Neural cell (in vitro differentiated cells): Measurements from ENCODE around the gene TRIB2. TPM values are rescaled to one million over a fixed set of nuclear protein-coding genes. Genes with fewer than 3 reads are reported as not detected.

Experiments
- H2AFZ ChIP-seq: fragments of 200-600, 300-800 bp; sonication (generic), shearing (Covaris generic); 2 replicates; pipeline ENCODE4 v1.6.0; 2014; ENCODE audit warnings: low read depth, mild to moderate bottlenecking, antibody characterized with exemption, low read length, moderate library complexity
- H3F3A ChIP-seq: fragments of 200-600 bp; shearing (Covaris generic); 2 replicates; pipeline ENCODE4 v1.6.1; 2016; ENCODE audit warnings: mild to moderate bottlenecking, moderate library complexity, mixed read lengths, antibody characterized with exemption, low read length; ENCODE audit not compliant: insufficient read depth, poor library complexity, severe bottlenecking
- H3K27ac ChIP-seq: fragments of 200-600, 300-800 bp; sonication (generic), shearing (Covaris generic); 2 replicates; pipeline ENCODE4 v1.5.1; 2014; ENCODE audit warnings: mild to moderate bottlenecking, low read length, moderate library complexity
- H3K27me3 ChIP-seq: fragments of 300-800, 200-600 bp; sonication (generic), shearing (Covaris generic); 2 replicates; pipeline ENCODE4 v1.6.0; 2014; ENCODE audit warnings: mild to moderate bottlenecking, low read depth, low read length, moderate library complexity; ENCODE audit not compliant: insufficient read depth
- H3K36me3 ChIP-seq: fragments of 300-800, 200-600 bp; sonication (generic), shearing (Covaris generic); 2 replicates; pipeline ENCODE4 v1.5.1; 2014; ENCODE audit warnings: mild to moderate bottlenecking, antibody characterized with exemption, low read length, moderate library complexity; ENCODE audit not compliant: insufficient read depth
- H3K4me2 ChIP-seq: fragments of 300-800, 200-600 bp; sonication (generic), shearing (Covaris generic); 2 replicates; pipeline ENCODE4 v1.6.0; 2014; ENCODE audit warnings: mild to moderate bottlenecking, low read length
- H3K4me3 ChIP-seq: fragments of 300-800, 200-600 bp; sonication (generic), shearing (Covaris generic); 2 replicates; pipeline ENCODE4 v1.5.1; 2014; ENCODE audit warnings: mild to moderate bottlenecking, low read length, moderate library complexity
- H3K79me2 ChIP-seq: fragments of 200-600 bp; shearing (Covaris generic); replicated peaks from 2 replicates; pipeline ENCODE4 v1.6.0; 2014; ENCODE audit warnings: mild to moderate bottlenecking, low read length, moderate library complexity; ENCODE audit not compliant: insufficient read depth
- H3K9ac ChIP-seq: fragments of 300-800, 200-600 bp; sonication (generic), shearing (Covaris generic); 2 replicates; pipeline ENCODE4 v1.6.1; 2016; ENCODE audit warnings: mild to moderate bottlenecking, low read length, mixed read lengths
- H3K9me2 ChIP-seq: fragments of 200-600 bp; shearing (Covaris generic); 2 replicates; pipeline ENCODE4 v1.6.1; 2016; ENCODE audit warnings: mild to moderate bottlenecking, low read length, mixed read lengths; ENCODE audit not compliant: insufficient read depth
- H3K9me3 ChIP-seq: fragments of 200-600, 300-800 bp; sonication (generic), shearing (Covaris generic); 2 replicates; pipeline ENCODE4 v1.6.1; 2016; ENCODE audit warnings: mild to moderate bottlenecking, mixed run types, low read length, moderate library complexity, mixed read lengths
- H4K20me1 ChIP-seq: fragments of 200-600 bp; shearing (Covaris generic); 2 replicates; pipeline ENCODE4 v1.6.1; 2016; ENCODE audit warnings: mild to moderate bottlenecking, mixed run types; ENCODE audit not compliant: insufficient read depth
- CTCF ChIP-seq: fragments of 450-650 bp; IDR thresholded peaks from 2 replicates; pipeline ENCODE4 v1.5.1; 2014; ENCODE audit warnings: antibody characterized with exemption, mild to moderate bottlenecking, moderate library complexity; ENCODE audit not compliant: poor library complexity, severe bottlenecking
- EP300 ChIP-seq: fragments of 450-650 bp; conservative IDR thresholded peaks from 2 replicates; pipeline ENCODE4 v1.6.1; 2014; ENCODE audit warnings: antibody characterized with exemption, mild to moderate bottlenecking, moderate library complexity; ENCODE audit not compliant: poor library complexity, severe bottlenecking
- EZH2 ChIP-seq: fragments of 200-600, 300-800 bp; shearing (Covaris generic), sonication (generic); IDR thresholded peaks from 2 replicates; pipeline ENCODE4 v1.6.1; 2014; ENCODE audit warnings: antibody characterized with exemption, low read length, borderline replicate concordance, mild to moderate bottlenecking; ENCODE audit not compliant: insufficient read depth, poor library complexity, severe bottlenecking
- MXI1 ChIP-seq: fragments of 450-650 bp; conservative IDR thresholded peaks from 2 replicates; pipeline ENCODE4 v1.6.1; 2014; ENCODE audit warnings: antibody characterized with exemption, mild to moderate bottlenecking; ENCODE audit not compliant: poor library complexity, severe bottlenecking
- POLR2AphosphoS5 ChIP-seq: IDR thresholded peaks from 2 replicates; pipeline ENCODE4 v1.6.1; 2012
- RAD21 ChIP-seq: fragments of 450-650 bp; conservative IDR thresholded peaks from 2 replicates; pipeline ENCODE4 v1.6.1; 2014; ENCODE audit warnings: antibody characterized with exemption, mild to moderate bottlenecking, moderate library complexity
- REST ChIP-seq: IDR thresholded peaks from 2 replicates; pipeline ENCODE4 v1.6.1; 2012; ENCODE audit warnings: borderline replicate concordance
- SMC3 ChIP-seq: fragments of 450-650 bp; conservative IDR thresholded peaks from 2 replicates; pipeline ENCODE4 v1.6.1; 2014; ENCODE audit warnings: antibody characterized with exemption, mild to moderate bottlenecking, moderate library complexity; ENCODE audit not compliant: poor library complexity
- TAF1 ChIP-seq: IDR thresholded peaks from 2 replicates; pipeline ENCODE4 v1.6.1; 2012; ENCODE audit warnings: low read depth
- polyA plus RNA-seq: library from polyadenylated mRNA; depleted of rRNA; stranded (reverse); fragments of >200 nt; gene quantifications from 2 replicates; pipeline ENCODE4 v1.2.3, GENCODE V29; 2014

TRIB2 gene
- polyA plus RNA-seq, 1 donor from 2014 or later = 123 TPM

- no peaks in the 10 kb centered on the region for H3K27me3 ChIP-seq
- H3K79me2 ChIP-seq = no peaks in the 10 kb centered on the region
- no peaks in the 10 kb centered on the region for H3K9me3 ChIP-seq
- TF ChIP-seq RAD21 = no peak
- no peak for TF ChIP-seq EP300
- TF ChIP-seq MXI1 = no peak
- no peak for TF ChIP-seq CTCF
- no peak for TF ChIP-seq TAF1
- no peak for TF ChIP-seq SMC3
- no peak for TF ChIP-seq EZH2
- TF ChIP-seq REST = no peak
- no peak for TF ChIP-seq POLR2AphosphoS5
- no peaks in the 10 kb centered on the region for H3K36me3 ChIP-seq
- no peaks in the 10 kb centered on the region for H3K9me2 ChIP-seq
- H3K4me3 ChIP-seq = no peak overlapping the region
- H3F3A ChIP-seq = no peaks in the 10 kb centered on the region
- H3K27ac ChIP-seq = no peak overlapping the region
- H3K9ac ChIP-seq = no peak overlapping the region
- H2AFZ ChIP-seq = no peak overlapping the region
- no peaks in the 10 kb centered on the region for H4K20me1 ChIP-seq
- no peak overlapping the region for H3K4me2 ChIP-seq
Measured at GRCh38 chr2:12705742-12706141, 11.0 kb upstream of the TRIB2 start.

- no peak overlapping the region for H3K27ac ChIP-seq
- TF ChIP-seq RAD21 (no peak), SMC3 (no peak), REST (no peak), EZH2 (no peak), MXI1 (no peak), CTCF (no peak)
Measured at GRCh38 chr2:12708508-12709206, 8.1 kb upstream of the TRIB2 start.

More at GRCh38 chr2:12708508-12709206, 8.1 kb upstream of the TRIB2 start:
- Histone ChIP-seq H4K20me1 (no peaks in the 10 kb centered on the region), H3K4me2 (no peak overlapping the region), H3K9ac (no peak overlapping the region), H3K27me3 (no peaks in the 10 kb centered on the region), H3K36me3 (no peaks in the 10 kb centered on the region), H2AFZ (no peak overlapping the region), H3K9me2 (no peaks in the 10 kb centered on the region), H3F3A (no peaks in the 10 kb centered on the region), H3K79me2 (no peaks in the 10 kb centered on the region), H3K9me3 (no peaks in the 10 kb centered on the region), H3K4me3 (no peak overlapping the region)
